AG09319 (cell line): ENCODE data around the gene HIF1AN.
A peak's percentile ranks its signal among the peaks of the same experiment; 100 is the strongest.

ENCODE experiments used
- DNase-seq: peaks from one replicate; pipeline ENCODE4 v3.0.0-alpha.2; 2010; ENCODE audit warnings: low read depth; ENCODE audit errors: extremely low read depth
- CTCF ChIP-seq: IDR thresholded peaks from 2 replicates; pipeline ENCODE4 v1.5.1; 2011; ENCODE audit warnings: low read depth, mild to moderate bottlenecking, inconsistent platforms, low read length, moderate library complexity

Gene HIF1AN

GRCh38 chr10:100535715-100536353 is at the start of gene HIF1AN:
Gene HIF1AN (plus strand): TSS chr10:100535943. CDS start chr10:100535959, 16 bp downstream.
- TF ChIP-seq CTCF = peak; percentile 99
- DNase-seq = peak; percentile 87

GRCh38 chr10:100487529-100487928 is 48.2 kb upstream of the HIF1AN start:
- TF ChIP-seq CTCF = no peak
- no peak for DNase-seq

DNA sequence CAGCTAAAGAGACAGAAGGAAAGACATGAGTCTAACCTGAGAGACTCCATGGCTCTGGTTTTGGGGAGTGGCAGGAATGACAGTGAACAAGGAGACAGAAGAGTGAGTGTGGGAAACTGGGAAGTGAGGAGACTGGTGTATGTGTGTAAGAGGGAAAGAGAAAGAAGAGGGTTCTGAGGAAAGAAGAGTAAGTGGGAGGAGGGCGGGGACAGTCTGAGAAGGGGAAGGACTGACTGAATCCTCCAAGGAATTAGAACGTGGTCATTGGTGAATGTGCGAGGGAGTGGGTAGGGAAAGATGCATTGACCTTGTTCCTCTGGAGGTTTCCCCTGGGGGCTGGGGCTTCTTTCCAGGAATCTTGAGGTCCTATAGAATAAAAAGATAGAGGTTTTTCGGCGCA is 46.3 kb upstream of the HIF1AN start:
- DNase-seq = no peak
- no peak for TF ChIP-seq CTCF

DNA sequence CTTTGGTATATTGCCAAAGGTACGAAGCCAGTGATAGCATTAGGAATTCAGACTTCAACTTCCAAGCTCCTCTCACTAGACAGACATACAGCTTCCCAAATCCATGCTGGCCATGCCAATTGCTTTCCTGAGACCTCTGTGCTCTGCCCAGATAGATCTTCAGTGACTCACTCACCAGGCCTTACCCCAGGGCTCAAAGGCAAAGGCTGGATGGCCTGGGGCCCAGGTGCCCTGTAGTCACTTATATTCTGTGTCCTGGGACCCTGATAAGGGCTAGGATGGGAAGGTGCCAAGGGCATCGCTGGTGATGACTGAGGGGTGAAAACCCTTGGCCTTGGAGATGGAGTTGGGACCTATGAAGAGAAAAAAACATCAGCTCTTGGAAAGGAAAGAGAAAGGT is 45.2 kb upstream of the HIF1AN start:
- TF ChIP-seq CTCF = no peak
- no peak for DNase-seq

DNA sequence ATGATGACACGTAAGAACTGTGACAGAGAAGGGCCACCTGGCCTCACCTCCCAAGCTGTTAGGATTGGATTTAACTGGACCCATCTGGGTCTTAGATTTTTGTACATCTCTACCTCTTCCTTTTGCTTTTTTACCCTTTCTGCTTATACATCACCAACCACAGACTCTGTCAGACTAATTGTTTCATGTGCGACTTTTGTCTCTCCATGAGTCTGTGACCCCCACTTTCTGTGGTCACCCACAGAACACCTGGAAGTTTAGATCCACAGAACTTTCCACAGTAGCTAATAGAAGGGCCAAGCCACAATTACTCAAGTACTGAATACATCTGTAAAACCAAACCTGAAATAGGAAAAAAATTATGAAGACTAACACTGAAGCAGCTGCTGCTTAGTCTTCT is 39.2 kb upstream of the HIF1AN start:
- DNase-seq = no peak
- TF ChIP-seq CTCF = no peak

DNA sequence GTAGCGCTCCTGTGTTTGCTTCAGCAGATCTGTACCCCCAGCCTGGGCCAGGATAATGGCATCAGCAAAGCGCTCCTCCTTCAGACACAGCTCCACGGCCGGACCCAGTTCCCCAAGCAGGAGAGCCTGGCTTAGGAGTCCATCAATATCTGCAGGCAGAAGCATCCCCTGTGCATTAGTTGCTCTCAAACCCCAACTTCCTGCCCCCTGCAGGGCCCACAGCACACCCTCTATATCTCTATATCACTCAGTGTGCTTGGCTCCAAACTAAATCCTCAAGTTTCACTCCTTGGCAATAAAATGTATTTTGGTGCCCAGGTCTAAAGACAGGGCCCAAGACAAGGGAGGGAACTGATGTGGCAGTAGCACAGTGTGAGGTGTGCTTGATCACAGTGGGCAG is 37.7 kb upstream of the HIF1AN start:
- DNase-seq = no peak
- no peak for TF ChIP-seq CTCF

- no peak for TF ChIP-seq CTCF
- DNase-seq = peak; percentile 30
Measured at GRCh38 chr10:100501423-100501822, 34.3 kb upstream of the HIF1AN start.
